SH-SY5Y (cell line): Measurements from ENCODE around the gene NOC2L.

Experiments
- GATA2 ChIP-seq: IDR thresholded peaks from 2 replicates; pipeline ENCODE4 v1.6.1; 2011; ENCODE audit warnings: mild to moderate bottlenecking, low read depth, low read length
- GATA3 ChIP-seq: IDR thresholded peaks from 2 replicates; pipeline ENCODE4 v1.6.1; 2011; ENCODE audit warnings: low read depth, mild to moderate bottlenecking, low read length, moderate library complexity

GRCh38 chr1:952201-952600 is 6.9 kb downstream of the NOC2L start:
- TF ChIP-seq GATA3 (no peak), GATA2 (no peak)
